MM.1S (cell line): ENCODE measurements around the gene ADK.

Experiments
- DNase-seq: peaks from one replicate; pipeline ENCODE4 v3.0.0-alpha.2; 2015
- H2AFZ ChIP-seq: fragments of 300-600 bp; sonication (generic); 2 replicates; pipeline ENCODE4 v1.6.0; 2016; ENCODE audit warnings: antibody characterized with exemption, low read length
- H3F3A ChIP-seq: fragments of 300-600 bp; sonication (generic); 2 replicates; pipeline ENCODE4 v1.6.1; 2016; ENCODE audit warnings: mild to moderate bottlenecking, antibody characterized with exemption, low read length, moderate library complexity, mixed read lengths; ENCODE audit not compliant: insufficient read depth
- H3K27ac ChIP-seq: fragments of 300-600 bp; sonication (generic); 2 replicates; pipeline ENCODE4 v1.5.1; 2016; ENCODE audit warnings: mild to moderate bottlenecking, low read length
- H3K27me3 ChIP-seq: fragments of 300-600 bp; sonication (generic); replicated peaks from 2 replicates; pipeline ENCODE4 v1.6.0; 2016; ENCODE audit warnings: low read length; ENCODE audit not compliant: insufficient read depth
- H3K36me3 ChIP-seq: fragments of 300-600 bp; sonication (generic); replicated peaks from 2 replicates; pipeline ENCODE4 v1.6.1; 2016; ENCODE audit warnings: mild to moderate bottlenecking, low read length, mixed read lengths; ENCODE audit not compliant: insufficient read depth
- H3K4me1 ChIP-seq: fragments of 300-600 bp; sonication (generic); 2 replicates; pipeline ENCODE4 v1.6.1; 2016; ENCODE audit warnings: low read length, mixed read lengths
- H3K4me2 ChIP-seq: fragments of 300-600 bp; sonication (generic); 2 replicates; pipeline ENCODE4 v1.6.0; 2016; ENCODE audit warnings: low read depth, low read length
- H3K4me3 ChIP-seq: fragments of 300-600 bp; sonication (generic); 2 replicates; pipeline ENCODE4 v1.5.1; 2016; ENCODE audit warnings: low read length, mixed read lengths
- H3K79me2 ChIP-seq: fragments of 300-600 bp; sonication (generic); 2 replicates; pipeline ENCODE4 v1.6.1; 2016; ENCODE audit warnings: mixed run types, low read length, mixed read lengths
- H3K9ac ChIP-seq: fragments of 300-600 bp; sonication (generic); 2 replicates; pipeline ENCODE4 v1.6.1; 2016; ENCODE audit warnings: low read length, mixed read lengths
- H3K9me2 ChIP-seq: fragments of 300-600 bp; sonication (generic); replicated peaks from 2 replicates; pipeline ENCODE4 v1.6.1; 2016; ENCODE audit warnings: mild to moderate bottlenecking, low read length, mixed read lengths; ENCODE audit not compliant: insufficient read depth
- H3K9me3 ChIP-seq: fragments of 300-600 bp; sonication (generic); replicated peaks from 2 replicates; pipeline ENCODE4 v1.6.1; 2016; ENCODE audit warnings: mild to moderate bottlenecking, low read length, mixed read lengths; ENCODE audit not compliant: insufficient read depth
- H4K20me1 ChIP-seq: fragments of 300-600 bp; sonication (generic); 2 replicates; pipeline ENCODE4 v1.6.1; 2016; ENCODE audit warnings: mild to moderate bottlenecking, low read length, moderate library complexity, mixed read lengths; ENCODE audit not compliant: insufficient read depth
- EZH2 ChIP-seq: fragments of 300-600 bp; sonication (generic); optimal IDR thresholded peaks from 2 replicates; pipeline ENCODE3; 2017; ENCODE audit warnings: low read depth, mild to moderate bottlenecking, antibody characterized with exemption, low read length, mixed read lengths
- EZH2phosphoT487 ChIP-seq: fragments of 300-600 bp; sonication (generic); IDR thresholded peaks from 2 replicates; pipeline ENCODE4 v1.6.1; 2018; ENCODE audit warnings: antibody characterized with exemption, low read length
- TF ChIP-seq, protein P1 (sequence below): fragments of 300-600 bp; sonication (generic); IDR thresholded peaks from 2 replicates; pipeline ENCODE4 v1.5.1; 2016; ENCODE audit warnings: antibody characterized with exemption, low read length, mixed read lengths

Gene ADK

DNA sequence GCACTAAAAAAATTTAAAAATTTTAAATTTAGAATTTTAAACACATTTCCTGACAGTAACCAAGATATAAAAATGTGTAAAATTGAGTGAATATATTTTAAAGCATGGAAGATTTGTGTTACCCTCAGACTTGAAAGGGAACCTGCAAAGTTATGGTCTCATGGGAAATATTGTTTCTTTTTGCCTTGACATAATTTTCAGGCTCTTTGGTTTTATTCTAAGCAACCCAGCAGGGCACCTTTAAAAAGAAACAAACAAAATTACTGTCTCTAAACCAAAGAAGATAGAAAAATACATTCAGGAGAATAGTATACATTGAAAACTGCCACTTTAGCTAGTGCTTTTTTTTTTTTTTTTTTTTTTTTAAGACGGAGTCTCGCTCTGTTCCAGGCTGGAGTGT is 87.5 kb downstream of the ADK start:
- Histone ChIP-seq H3K27ac (no peak overlapping the region), H3K4me1 (no peaks in the 10 kb centered on the region), H3K9me3 (no peaks in the 10 kb centered on the region), H3K9ac (no peak overlapping the region), H4K20me1 (no peaks in the 10 kb centered on the region), H3F3A (no peaks in the 10 kb centered on the region), H3K4me2 (no peak overlapping the region), H3K27me3 (no peaks in the 10 kb centered on the region), H2AFZ (no peak overlapping the region), H3K36me3 (no peaks in the 10 kb centered on the region), H3K4me3 (no peak overlapping the region), H3K79me2 (no peaks in the 10 kb centered on the region), H3K9me2 (no peaks in the 10 kb centered on the region)
- no peak for DNase-seq
- no peak for TF ChIP-seq EZH2phosphoT487
- TF ChIP-seq, protein P1, sequence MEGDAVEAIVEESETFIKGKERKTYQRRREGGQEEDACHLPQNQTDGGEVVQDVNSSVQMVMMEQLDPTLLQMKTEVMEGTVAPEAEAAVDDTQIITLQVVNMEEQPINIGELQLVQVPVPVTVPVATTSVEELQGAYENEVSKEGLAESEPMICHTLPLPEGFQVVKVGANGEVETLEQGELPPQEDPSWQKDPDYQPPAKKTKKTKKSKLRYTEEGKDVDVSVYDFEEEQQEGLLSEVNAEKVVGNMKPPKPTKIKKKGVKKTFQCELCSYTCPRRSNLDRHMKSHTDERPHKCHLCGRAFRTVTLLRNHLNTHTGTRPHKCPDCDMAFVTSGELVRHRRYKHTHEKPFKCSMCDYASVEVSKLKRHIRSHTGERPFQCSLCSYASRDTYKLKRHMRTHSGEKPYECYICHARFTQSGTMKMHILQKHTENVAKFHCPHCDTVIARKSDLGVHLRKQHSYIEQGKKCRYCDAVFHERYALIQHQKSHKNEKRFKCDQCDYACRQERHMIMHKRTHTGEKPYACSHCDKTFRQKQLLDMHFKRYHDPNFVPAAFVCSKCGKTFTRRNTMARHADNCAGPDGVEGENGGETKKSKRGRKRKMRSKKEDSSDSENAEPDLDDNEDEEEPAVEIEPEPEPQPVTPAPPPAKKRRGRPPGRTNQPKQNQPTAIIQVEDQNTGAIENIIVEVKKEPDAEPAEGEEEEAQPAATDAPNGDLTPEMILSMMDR, result no peak
- no peak for TF ChIP-seq EZH2

DNA sequence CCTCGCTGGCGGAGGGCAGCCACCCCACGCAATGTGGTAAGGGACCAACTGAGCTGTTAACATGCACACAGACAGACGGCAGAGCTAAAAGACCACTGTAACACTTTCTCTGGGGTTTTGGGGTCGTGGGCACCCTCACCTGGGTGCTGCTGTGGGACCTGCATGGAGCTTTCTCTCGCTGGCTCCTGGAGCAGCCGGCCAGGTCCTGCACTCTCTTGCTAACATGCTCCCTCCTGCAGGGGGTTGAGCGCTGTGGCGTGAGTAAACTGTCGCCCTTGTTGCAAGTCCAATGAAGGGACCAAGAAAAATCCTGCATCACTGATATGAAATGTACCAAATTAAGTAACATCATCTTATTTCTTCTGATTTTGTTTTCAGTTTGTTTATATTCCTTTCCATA is 92.0 kb downstream of the ADK start:
- Histone ChIP-seq H3F3A (no peaks in the 10 kb centered on the region), H4K20me1 (no peaks in the 10 kb centered on the region), H3K27ac (no peak overlapping the region), H3K9ac (no peak overlapping the region), H3K4me3 (no peak overlapping the region), H3K9me2 (no peaks in the 10 kb centered on the region), H3K9me3 (no peaks in the 10 kb centered on the region), H2AFZ (no peak overlapping the region), H3K36me3 (no peaks in the 10 kb centered on the region), H3K79me2 (no peaks in the 10 kb centered on the region), H3K27me3 (no peaks in the 10 kb centered on the region), H3K4me2 (no peak overlapping the region), H3K4me1 (no peaks in the 10 kb centered on the region)
- DNase-seq, result no peak
- TF ChIP-seq EZH2 (no peak), EZH2phosphoT487 (no peak)
- TF ChIP-seq, protein P1, result no peak

DNA sequence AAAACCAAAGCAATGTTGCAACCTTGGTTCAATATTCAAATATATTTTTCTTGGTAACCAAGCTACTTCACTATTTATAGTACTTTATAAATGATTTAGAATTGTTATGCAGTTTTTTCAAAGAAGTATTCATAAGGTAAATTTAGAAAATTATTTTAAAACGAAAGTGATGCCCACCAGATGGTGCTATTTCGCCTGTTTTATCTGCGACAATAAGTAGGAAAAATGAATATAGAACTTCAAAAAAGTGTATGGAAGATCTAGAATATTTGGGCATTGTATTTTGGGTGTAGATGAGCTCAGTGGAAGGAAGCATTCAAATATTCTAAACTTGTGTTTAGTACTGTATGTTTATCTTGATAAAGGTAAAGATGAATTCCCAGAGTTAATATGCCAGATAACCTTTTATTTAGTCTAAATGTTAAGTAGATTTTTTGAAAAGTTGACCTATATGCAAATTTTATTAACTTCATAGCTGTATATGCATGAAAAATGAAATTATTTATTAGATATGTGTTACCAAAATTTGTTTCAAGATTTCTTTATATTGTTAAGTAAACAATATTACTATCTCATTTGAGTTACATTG is 93.2 kb downstream of the ADK start:
- Histone ChIP-seq H3K9me3 (no peaks in the 10 kb centered on the region), H3K36me3 (no peaks in the 10 kb centered on the region), H2AFZ (no peak overlapping the region), H3K27ac (no peak overlapping the region), H3K27me3 (no peaks in the 10 kb centered on the region), H3K4me2 (no peak overlapping the region), H3K9ac (no peak overlapping the region), H3K9me2 (no peaks in the 10 kb centered on the region), H3F3A (no peaks in the 10 kb centered on the region), H3K4me1 (no peaks in the 10 kb centered on the region), H3K4me3 (no peak overlapping the region), H3K79me2 (no peaks in the 10 kb centered on the region), H4K20me1 (no peaks in the 10 kb centered on the region)
- peak; percentile 37 for DNase-seq
- no peak for TF ChIP-seq EZH2
- TF ChIP-seq, protein P1, result peak; percentile 59
